Endometrial microvascular endothelial cells (primary cell): ENCODE results near the gene ZFP1. TPM values are rescaled to one million over a fixed set of nuclear protein-coding genes. Genes with fewer than 3 reads are reported as not detected.
"Not testable (repeated sequence)": the region's sequence is repeated elsewhere in the genome, so short reads cannot be mapped to it uniquely, and the experiment has no call there.

Experiments
- in situ Hi-C: cut with HindIII; loops from 2 replicates; pipeline ENCODE4 v1.10.0; 2017; ENCODE audit warnings: low sequenced_read_pairs, low pct_unique_long_range_greater_than_20kb; ENCODE audit errors: inconsistent ontology term
- total RNA-seq: library from RNA; depleted of rRNA; stranded (reverse); fragments of >200 nt; gene quantifications from one replicate; pipeline ENCODE4 v1.2.3, GENCODE V29; 2015; ENCODE audit errors: inconsistent ontology term

ZFP1 gene
- total RNA-seq, 1 donor from 2014 or later = 3.8 TPM

- in situ Hi-C loops = no loop called here
These were observed 47.8 kb downstream of the ZFP1 start for GRCh38 chr16:75195811-75196790.

- in situ Hi-C loops = no loop called here
These were observed 48.5 kb downstream of the ZFP1 start for GRCh38 chr16:75196836-75197235.

- in situ Hi-C loops = no loop called here
These were observed 49.3 kb downstream of the ZFP1 start for GRCh38 chr16:75197522-75198134.

- in situ Hi-C loops = no loop called here
These were observed 49.8 kb downstream of the ZFP1 start for GRCh38 chr16:75198135-75198600.

GRCh38 chr16:75202069-75202590 is 53.8 kb downstream of the ZFP1 start:
- in situ Hi-C loops = no loop called here

- in situ Hi-C loops = no loop called here
These were observed 54.8 kb downstream of the ZFP1 start for GRCh38 chr16:75203096-75203495.

GRCh38 chr16:75203667-75204409 is 55.5 kb downstream of the ZFP1 start:
- in situ Hi-C loops = no loop called here

- in situ Hi-C loops = no loop called here
These were observed 56.1 kb downstream of the ZFP1 start for GRCh38 chr16:75204410-75204758.

- in situ Hi-C loops = not testable (repeated sequence)
These were observed 56.6 kb downstream of the ZFP1 start for GRCh38 chr16:75204905-75205304.

GRCh38 chr16:75205438-75205837 is 57.1 kb downstream of the ZFP1 start:
- in situ Hi-C loops = not testable (repeated sequence)

GRCh38 chr16:75205961-75206748 is 57.8 kb downstream of the ZFP1 start:
- in situ Hi-C loops = not testable (repeated sequence)

- in situ Hi-C loops = no loop called here
These were observed 58.6 kb downstream of the ZFP1 start, which contains the start of gene CTRB2 for GRCh38 chr16:75206749-75207451. TSS of gene CTRB2 (minus strand) at chr16:75207161. CDS start at chr16:75207141, 20 bp downstream.

GRCh38 chr16:75207831-75208230 is 59.5 kb downstream of the ZFP1 start:
- in situ Hi-C loops = no loop called here

- in situ Hi-C loops = no loop called here
These were observed 60.0 kb downstream of the ZFP1 start for GRCh38 chr16:75208242-75208825.

GRCh38 chr16:75208861-75209505 is 60.7 kb downstream of the ZFP1 start:
- in situ Hi-C loops = no loop called here

- in situ Hi-C loops = not testable (repeated sequence)
These were observed 61.2 kb downstream of the ZFP1 start for GRCh38 chr16:75209514-75209913.

- in situ Hi-C loops = no loop called here
These were observed 61.6 kb downstream of the ZFP1 start for GRCh38 chr16:75209944-75210343.
